DND-41 (cell line): Measurements from ENCODE around the gene RPS8.
"Not testable (repeated sequence)": the region's sequence is repeated elsewhere in the genome, so short reads cannot be mapped to it uniquely, and the experiment has no call there.

Source experiments
- ATAC-seq: fragments of 200-7000 bp; cut with Tn5 transposase; 3 replicates; pipeline ENCODE4 v1.9.1; 2021; ENCODE audit warnings: low read depth; ENCODE audit not compliant: insufficient read depth
- DNase-seq: peaks from one replicate; pipeline ENCODE4 v3.0.0-alpha.2; 2020
- H2AFZ ChIP-seq: 2 replicates; pipeline ENCODE4 v1.6.0; 2012; ENCODE audit warnings: low read depth, low read length
- H3K27ac ChIP-seq: 2 replicates; pipeline ENCODE4 v1.5.1; 2012; ENCODE audit warnings: low read length, inconsistent platforms
- H3K27me3 ChIP-seq: fragments of 200-600 bp; sonication (generic); 2 replicates; pipeline ENCODE4 v1.6.0; 2012; ENCODE audit warnings: low read length, mild to moderate bottlenecking, inconsistent platforms; ENCODE audit not compliant: insufficient read depth, poor library complexity
- H3K36me3 ChIP-seq: 2 replicates; pipeline ENCODE4 v1.5.1; 2012; ENCODE audit warnings: low read length, inconsistent platforms; ENCODE audit not compliant: insufficient read depth
- H3K4me1 ChIP-seq: 2 replicates; pipeline ENCODE4 v1.5.1; 2012; ENCODE audit warnings: mild to moderate bottlenecking, low read length; ENCODE audit not compliant: insufficient read depth
- H3K4me2 ChIP-seq: 2 replicates; pipeline ENCODE4 v1.6.0; 2012; ENCODE audit warnings: mild to moderate bottlenecking, moderate library complexity, low read length, inconsistent platforms; ENCODE audit not compliant: insufficient read depth
- H3K4me3 ChIP-seq, 2 experiments: fragments of 200-600 bp in 1 of 2; shearing (Covaris generic) in 1 of 2; 2 replicates each; pipeline ENCODE4 v1.5.1; 2012 to 2016; ENCODE audit warnings: inconsistent platforms in 2 of 2, low read length in 2 of 2, mild to moderate bottlenecking in 2 of 2, low read depth in 1 of 2, moderate library complexity in 1 of 2
- H3K79me2 ChIP-seq: 2 replicates; pipeline ENCODE4 v1.6.0; 2012; ENCODE audit warnings: low read length, inconsistent platforms; ENCODE audit not compliant: insufficient read depth
- H3K9ac ChIP-seq: 2 replicates; pipeline ENCODE4 v1.6.0; 2012; ENCODE audit warnings: low read depth, mild to moderate bottlenecking, inconsistent platforms, low read length, moderate library complexity
- H3K9me3 ChIP-seq: 2 replicates; pipeline ENCODE4 v1.5.1; 2012; ENCODE audit warnings: low read length, moderate library complexity, mild to moderate bottlenecking, inconsistent platforms; ENCODE audit not compliant: insufficient read depth, severe bottlenecking
- H4K20me1 ChIP-seq: 2 replicates; pipeline ENCODE4 v1.6.0; 2012; ENCODE audit warnings: low read length; ENCODE audit not compliant: insufficient read depth
- CTCF ChIP-seq: IDR thresholded peaks from 2 replicates; pipeline ENCODE4 v1.5.1; 2012; ENCODE audit warnings: borderline replicate concordance, low read length, moderate library complexity, mild to moderate bottlenecking; ENCODE audit not compliant: poor library complexity, severe bottlenecking; ENCODE audit errors: extremely low read depth
- EZH2 ChIP-seq: IDR thresholded peaks from 3 replicates; pipeline ENCODE4 v1.6.1; 2012; ENCODE audit warnings: borderline replicate concordance, low read depth, mild to moderate bottlenecking, moderate library complexity, low read length, inconsistent platforms; ENCODE audit not compliant: severe bottlenecking

RPS8 gene

GRCh38 chr1:44822981-44823451, 47.7 kb downstream of the RPS8 start:
- Histone ChIP-seq H2AFZ (no peak overlapping the region), H3K4me1 (peaks cover 29% of the 10 kb centered on the region), H4K20me1 (no peaks in the 10 kb centered on the region), H3K27me3 (no peaks in the 10 kb centered on the region), H3K4me2 (no peak overlapping the region), H3K9ac (no peak overlapping the region), H3K27ac (no peak overlapping the region), H3K79me2 (no peaks in the 10 kb centered on the region), H3K9me3 (no peaks in the 10 kb centered on the region), H3K4me3 (no peak overlapping the region), H3K36me3 (no peaks in the 10 kb centered on the region)
- no peak for DNase-seq
- no peak for TF ChIP-seq EZH2
- TF ChIP-seq CTCF: no peak
- no peak for ATAC-seq

- not testable (repeated sequence) for H3K9me3 ChIP-seq, H3K4me2 ChIP-seq, H3K27me3 ChIP-seq, H3K27ac ChIP-seq, ATAC-seq, H3K36me3 ChIP-seq, H4K20me1 ChIP-seq, H3K4me3 ChIP-seq, H2AFZ ChIP-seq, H3K79me2 ChIP-seq, DNase-seq, H3K9ac ChIP-seq
- H3K4me1 ChIP-seq: peaks cover 15% of the 10 kb centered on the region
Measured at GRCh38 chr1:44824392-44824791, 49.1 kb downstream of the RPS8 start.

GRCh38 chr1:44826375-44827196, 51.2 kb downstream of the RPS8 start:
- H3K27me3 ChIP-seq: no peaks in the 10 kb centered on the region
- no peak for DNase-seq
- H3K4me1 ChIP-seq: no peaks in the 10 kb centered on the region
- no peak overlapping the region for H3K4me2 ChIP-seq
- no peak overlapping the region for H3K9ac ChIP-seq
- no peak overlapping the region for H3K4me3 ChIP-seq
- no peaks in the 10 kb centered on the region for H3K36me3 ChIP-seq
- no peaks in the 10 kb centered on the region for H4K20me1 ChIP-seq
- no peak overlapping the region for H3K27ac ChIP-seq
- TF ChIP-seq EZH2 (no peak), CTCF (no peak)
- H3K9me3 ChIP-seq: no peaks in the 10 kb centered on the region
- H3K79me2 ChIP-seq: no peaks in the 10 kb centered on the region
- H2AFZ ChIP-seq: no peak overlapping the region
- ATAC-seq: no peak

GRCh38 chr1:44827197-44828002, 52.1 kb downstream of the RPS8 start:
- ATAC-seq (0 out of 3 replicates have a peak, but pooled peaks have one; percentile 15), DNase-seq (no peak)
- Histone ChIP-seq H3K27ac (no peak overlapping the region), H3K79me2 (no peaks in the 10 kb centered on the region), H2AFZ (no peak overlapping the region), H3K9me3 (no peaks in the 10 kb centered on the region), H3K4me3 (no peak overlapping the region), H3K36me3 (no peaks in the 10 kb centered on the region), H4K20me1 (no peaks in the 10 kb centered on the region), H3K4me1 (no peaks in the 10 kb centered on the region), H3K27me3 (no peaks in the 10 kb centered on the region), H3K9ac (no peak overlapping the region), H3K4me2 (no peak overlapping the region)
- TF ChIP-seq EZH2 (no peak), CTCF (no peak)
